GM23338 (cell line): ENCODE results near the gene NUDT2. TPM values are rescaled to one million over a fixed set of nuclear protein-coding genes. Genes with fewer than 3 reads are reported as not detected.
A peak's percentile ranks its signal among the peaks of the same experiment; 100 is the strongest.

Source experiments
- ATAC-seq: fragments of 200-7000 bp; cut with Tn5 transposase; 3 replicates; pipeline ENCODE4 v1.9.1; 2020
- DNase-seq: peaks from one replicate; pipeline ENCODE4 v3.0.0-alpha.2; 2015; ENCODE audit warnings: low spot score
- H2AFZ ChIP-seq: fragments of 200-600 bp; sonication (generic); 2 replicates; pipeline ENCODE4 v1.8.0; 2016; ENCODE audit warnings: antibody characterized with exemption, mild to moderate bottlenecking, moderate library complexity
- H3F3A ChIP-seq: fragments of 200-600 bp; sonication (generic); replicated peaks from 2 replicates; pipeline ENCODE4 v1.8.0; 2017; ENCODE audit warnings: antibody characterized with exemption, mixed run types, low read depth
- H3K27ac ChIP-seq: fragments of 200-600 bp; sonication (generic); 2 replicates; pipeline ENCODE4 v1.6.1; 2016; ENCODE audit warnings: low read depth
- H3K27me3 ChIP-seq: fragments of 200-600 bp; sonication (generic); 2 replicates; pipeline ENCODE4 v1.8.0; 2016; ENCODE audit warnings: mild to moderate bottlenecking, mixed run types, moderate library complexity; ENCODE audit not compliant: insufficient read depth
- H3K36me3 ChIP-seq: fragments of 200-600 bp; sonication (generic); 2 replicates; pipeline ENCODE4 v1.8.0; 2016; ENCODE audit warnings: mild to moderate bottlenecking; ENCODE audit not compliant: insufficient read depth
- H3K4me1 ChIP-seq: fragments of 200-600 bp; sonication (generic); 2 replicates; pipeline ENCODE4 v1.8.0; 2016; ENCODE audit warnings: mild to moderate bottlenecking, moderate library complexity; ENCODE audit not compliant: insufficient read depth
- H3K4me2 ChIP-seq: fragments of 200-600 bp; sonication (generic); 2 replicates; pipeline ENCODE4 v1.7.1; 2017; ENCODE audit warnings: mixed run types
- H3K4me3 ChIP-seq: fragments of 200-600 bp; sonication (generic); 2 replicates; pipeline ENCODE4 v1.6.1; 2016; ENCODE audit warnings: mixed run types
- H3K79me2 ChIP-seq: fragments of 200-600 bp; sonication (generic); replicated peaks from 2 replicates; pipeline ENCODE4 v1.8.0; 2017; ENCODE audit warnings: mild to moderate bottlenecking; ENCODE audit not compliant: insufficient read depth
- H3K9me2 ChIP-seq: fragments of 200-600 bp; sonication (generic); 2 replicates; pipeline ENCODE4 v1.8.0; 2017; ENCODE audit not compliant: insufficient read depth
- H4K20me1 ChIP-seq: fragments of 200-600 bp; sonication (generic); replicated peaks from 2 replicates; pipeline ENCODE4 v1.8.0; 2017; ENCODE audit warnings: mild to moderate bottlenecking; ENCODE audit not compliant: insufficient read depth
- H3K27ac Mint-ChIP-seq: 2 replicates; pipeline ENCODE4 v1.8.0; 2020; ENCODE audit warnings: inconsistent platforms, mild to moderate bottlenecking, moderate library complexity, mixed read lengths
- H3K27me3 Mint-ChIP-seq: 3 replicates; pipeline ENCODE4 v1.8.0; 2022; ENCODE audit warnings: low read depth, mild to moderate bottlenecking, moderate library complexity, mixed read lengths, inconsistent platforms; ENCODE audit not compliant: insufficient read depth, poor library complexity
- H3K36me3 Mint-ChIP-seq: 3 replicates; pipeline ENCODE4 v1.8.0; 2021; ENCODE audit warnings: low read depth, mild to moderate bottlenecking, inconsistent platforms, moderate library complexity, mixed read lengths
- H3K4me1 Mint-ChIP-seq: 3 replicates; pipeline ENCODE4 v1.8.0; 2020; ENCODE audit warnings: mild to moderate bottlenecking, inconsistent platforms, mixed read lengths
- H3K4me3 Mint-ChIP-seq: 3 replicates; pipeline ENCODE4 v1.8.0; 2021; ENCODE audit warnings: moderate library complexity, mild to moderate bottlenecking, inconsistent platforms, mixed read lengths
- H3K9me3 Mint-ChIP-seq: 3 replicates; pipeline ENCODE4 v1.8.0; 2020; ENCODE audit warnings: moderate library complexity, mild to moderate bottlenecking, inconsistent platforms, mixed read lengths
- CREB1 ChIP-seq: fragments of 250-450 bp; sonication (Bioruptor Pico); IDR thresholded peaks from 2 replicates; pipeline ENCODE4 v1.5.0; 2020; ENCODE audit warnings: low read depth, mild to moderate bottlenecking, moderate library complexity
- EZH2 ChIP-seq: fragments of 200-600 bp; sonication (generic); IDR thresholded peaks from one replicate; pipeline ENCODE4 v1.8.0; 2017; ENCODE audit warnings: antibody characterized with exemption, mild to moderate bottlenecking, low read depth; ENCODE audit not compliant: unreplicated experiment
- EZH2phosphoT487 ChIP-seq: fragments of 200-600 bp; sonication (generic); IDR thresholded peaks from one replicate; pipeline ENCODE4 v1.8.1; 2018; ENCODE audit warnings: antibody characterized with exemption; ENCODE audit not compliant: unreplicated experiment
- JUNB ChIP-seq: IDR thresholded peaks from one replicate; pipeline ENCODE4 v1.6.1; 2016; ENCODE audit warnings: antibody characterized with exemption; ENCODE audit not compliant: unreplicated experiment
- NANOG ChIP-seq: IDR thresholded peaks from 2 replicates; pipeline ENCODE4 v1.6.1; 2016; ENCODE audit warnings: antibody characterized with exemption, borderline replicate concordance
- POLR2AphosphoS5 ChIP-seq: IDR thresholded peaks from 2 replicates; pipeline ENCODE4 v1.6.1; 2016; ENCODE audit warnings: antibody characterized with exemption, low read depth
- STAT1 ChIP-seq: IDR thresholded peaks from one replicate; pipeline ENCODE4 v1.6.1; 2016; ENCODE audit warnings: antibody characterized with exemption; ENCODE audit not compliant: unreplicated experiment
- ZNF114 ChIP-seq: fragments of 250-450 bp; sonication (Bioruptor Pico); IDR thresholded peaks from 2 replicates; pipeline ENCODE4 v1.5.0; 2020; ENCODE audit warnings: mild to moderate bottlenecking, moderate library complexity
- ZNF331 ChIP-seq: fragments of 250-450 bp; sonication (Bioruptor Pico); IDR thresholded peaks from 2 replicates; pipeline ENCODE4 v1.5.0; 2020; ENCODE audit warnings: low read depth, mild to moderate bottlenecking, moderate library complexity
- polyA plus RNA-seq: library from polyadenylated mRNA; unstranded; fragments of >200 nt; fragmentation: Nextera tagmentation; extraction: Ambion mirVana; gene quantifications from 2 replicates; pipeline ENCODE4 v1.2.1, GENCODE V29; 2016
- total RNA-seq: library from RNA; depleted of rRNA; stranded (reverse); fragments of >200 nt; shearing (Covaris generic); gene quantifications from 2 replicates; pipeline ENCODE4 v1.2.3, GENCODE V29; 2014
- TF ChIP-seq, protein P1 (sequence below): IDR thresholded peaks from 2 replicates; pipeline ENCODE4 v1.6.1; 2016; ENCODE audit warnings: antibody characterized with exemption
- TF ChIP-seq, protein P2 (sequence below): IDR thresholded peaks from one replicate; pipeline ENCODE4 v1.6.1; 2018; ENCODE audit warnings: antibody characterized with exemption; ENCODE audit not compliant: unreplicated experiment
- TF ChIP-seq, protein P3 (sequence below), 2 experiments: fragments of 200-600 bp in 1 of 2; sonication (generic) in 1 of 2; conservative IDR thresholded peaks; 2 replicates each; pipeline versions ENCODE4 v1.5.1 to v1.6.1; 2016 to 2017; ENCODE audit warnings: antibody characterized with exemption in 2 of 2, low read depth in 2 of 2, mild to moderate bottlenecking in 2 of 2, moderate library complexity in 1 of 2
- TF ChIP-seq, protein P4 (sequence below): fragments of 250-450 bp; sonication (Bioruptor Pico); IDR thresholded peaks from 2 replicates; pipeline ENCODE4 v1.5.0; 2020; ENCODE audit warnings: mild to moderate bottlenecking, moderate library complexity

Gene NUDT2
- total and polyA plus RNA-seq, 2 experiments from 2014 or later: 9.5 to 16.4 TPM

DNA sequence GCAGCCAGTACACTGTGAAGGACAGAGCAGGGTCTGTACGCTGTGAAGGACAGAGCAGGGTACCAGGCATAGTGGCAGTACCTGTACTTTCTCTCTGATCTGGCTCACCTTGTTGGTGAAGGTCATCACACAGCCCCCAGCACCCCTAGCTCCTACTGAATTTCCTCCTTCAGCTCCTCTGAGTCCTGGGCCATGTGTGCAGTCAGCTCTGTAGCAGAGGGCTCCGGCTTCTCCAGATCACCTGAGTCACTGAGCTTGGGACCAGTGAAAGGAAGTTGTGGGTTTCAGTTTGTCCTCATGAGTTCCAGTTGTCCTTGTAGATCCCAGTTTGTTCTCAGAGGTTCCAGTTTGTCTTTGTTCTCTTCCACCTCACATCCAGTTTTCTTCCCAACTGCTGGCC lies 5.5 kb downstream of the NUDT2 start:
- H3K4me1 ChIP-seq: peaks cover 19% of the 10 kb centered on the region
- Mint-ChIP-seq H3K4me3 (no peak overlapping the region; the same call in 2 of the 3 replicates), H3K36me3 (peaks cover 12% of the 10 kb centered on the region; the same call in 2 of the 3 replicates), H3K9me3 (no peaks in the 10 kb centered on the region), H3K27me3 (peaks cover 6% of the 10 kb centered on the region), H3K27ac (peak overlapping the region; percentile 49), H3K4me1 (peaks cover 24% of the 10 kb centered on the region)
- DNase-seq (no peak), ATAC-seq (peak; percentile 14; the same call in 2 of the 3 replicates)
- no peaks in the 10 kb centered on the region for H3K9me2 ChIP-seq
- TF ChIP-seq EZH2phosphoT487 (no peak), CREB1 (CRISPR knock-in tag) (no peak), ZNF331 (CRISPR knock-in tag) (no peak), STAT1 (no peak), ZNF114 (CRISPR knock-in tag) (no peak), POLR2AphosphoS5 (no peak), EZH2 (no peak), JUNB (no peak), NANOG (no peak)
- TF ChIP-seq, protein P1, sequence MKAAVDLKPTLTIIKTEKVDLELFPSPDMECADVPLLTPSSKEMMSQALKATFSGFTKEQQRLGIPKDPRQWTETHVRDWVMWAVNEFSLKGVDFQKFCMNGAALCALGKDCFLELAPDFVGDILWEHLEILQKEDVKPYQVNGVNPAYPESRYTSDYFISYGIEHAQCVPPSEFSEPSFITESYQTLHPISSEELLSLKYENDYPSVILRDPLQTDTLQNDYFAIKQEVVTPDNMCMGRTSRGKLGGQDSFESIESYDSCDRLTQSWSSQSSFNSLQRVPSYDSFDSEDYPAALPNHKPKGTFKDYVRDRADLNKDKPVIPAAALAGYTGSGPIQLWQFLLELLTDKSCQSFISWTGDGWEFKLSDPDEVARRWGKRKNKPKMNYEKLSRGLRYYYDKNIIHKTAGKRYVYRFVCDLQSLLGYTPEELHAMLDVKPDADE: no peak
- TF ChIP-seq, protein P2, sequence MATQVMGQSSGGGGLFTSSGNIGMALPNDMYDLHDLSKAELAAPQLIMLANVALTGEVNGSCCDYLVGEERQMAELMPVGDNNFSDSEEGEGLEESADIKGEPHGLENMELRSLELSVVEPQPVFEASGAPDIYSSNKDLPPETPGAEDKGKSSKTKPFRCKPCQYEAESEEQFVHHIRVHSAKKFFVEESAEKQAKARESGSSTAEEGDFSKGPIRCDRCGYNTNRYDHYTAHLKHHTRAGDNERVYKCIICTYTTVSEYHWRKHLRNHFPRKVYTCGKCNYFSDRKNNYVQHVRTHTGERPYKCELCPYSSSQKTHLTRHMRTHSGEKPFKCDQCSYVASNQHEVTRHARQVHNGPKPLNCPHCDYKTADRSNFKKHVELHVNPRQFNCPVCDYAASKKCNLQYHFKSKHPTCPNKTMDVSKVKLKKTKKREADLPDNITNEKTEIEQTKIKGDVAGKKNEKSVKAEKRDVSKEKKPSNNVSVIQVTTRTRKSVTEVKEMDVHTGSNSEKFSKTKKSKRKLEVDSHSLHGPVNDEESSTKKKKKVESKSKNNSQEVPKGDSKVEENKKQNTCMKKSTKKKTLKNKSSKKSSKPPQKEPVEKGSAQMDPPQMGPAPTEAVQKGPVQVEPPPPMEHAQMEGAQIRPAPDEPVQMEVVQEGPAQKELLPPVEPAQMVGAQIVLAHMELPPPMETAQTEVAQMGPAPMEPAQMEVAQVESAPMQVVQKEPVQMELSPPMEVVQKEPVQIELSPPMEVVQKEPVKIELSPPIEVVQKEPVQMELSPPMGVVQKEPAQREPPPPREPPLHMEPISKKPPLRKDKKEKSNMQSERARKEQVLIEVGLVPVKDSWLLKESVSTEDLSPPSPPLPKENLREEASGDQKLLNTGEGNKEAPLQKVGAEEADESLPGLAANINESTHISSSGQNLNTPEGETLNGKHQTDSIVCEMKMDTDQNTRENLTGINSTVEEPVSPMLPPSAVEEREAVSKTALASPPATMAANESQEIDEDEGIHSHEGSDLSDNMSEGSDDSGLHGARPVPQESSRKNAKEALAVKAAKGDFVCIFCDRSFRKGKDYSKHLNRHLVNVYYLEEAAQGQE: no peak
- TF ChIP-seq, protein P3, sequence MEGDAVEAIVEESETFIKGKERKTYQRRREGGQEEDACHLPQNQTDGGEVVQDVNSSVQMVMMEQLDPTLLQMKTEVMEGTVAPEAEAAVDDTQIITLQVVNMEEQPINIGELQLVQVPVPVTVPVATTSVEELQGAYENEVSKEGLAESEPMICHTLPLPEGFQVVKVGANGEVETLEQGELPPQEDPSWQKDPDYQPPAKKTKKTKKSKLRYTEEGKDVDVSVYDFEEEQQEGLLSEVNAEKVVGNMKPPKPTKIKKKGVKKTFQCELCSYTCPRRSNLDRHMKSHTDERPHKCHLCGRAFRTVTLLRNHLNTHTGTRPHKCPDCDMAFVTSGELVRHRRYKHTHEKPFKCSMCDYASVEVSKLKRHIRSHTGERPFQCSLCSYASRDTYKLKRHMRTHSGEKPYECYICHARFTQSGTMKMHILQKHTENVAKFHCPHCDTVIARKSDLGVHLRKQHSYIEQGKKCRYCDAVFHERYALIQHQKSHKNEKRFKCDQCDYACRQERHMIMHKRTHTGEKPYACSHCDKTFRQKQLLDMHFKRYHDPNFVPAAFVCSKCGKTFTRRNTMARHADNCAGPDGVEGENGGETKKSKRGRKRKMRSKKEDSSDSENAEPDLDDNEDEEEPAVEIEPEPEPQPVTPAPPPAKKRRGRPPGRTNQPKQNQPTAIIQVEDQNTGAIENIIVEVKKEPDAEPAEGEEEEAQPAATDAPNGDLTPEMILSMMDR (conservative IDR thresholded peaks at IDR 0.05; ENCODE audit: low read depth in 2 of 2): no peak
- TF ChIP-seq, protein P4, sequence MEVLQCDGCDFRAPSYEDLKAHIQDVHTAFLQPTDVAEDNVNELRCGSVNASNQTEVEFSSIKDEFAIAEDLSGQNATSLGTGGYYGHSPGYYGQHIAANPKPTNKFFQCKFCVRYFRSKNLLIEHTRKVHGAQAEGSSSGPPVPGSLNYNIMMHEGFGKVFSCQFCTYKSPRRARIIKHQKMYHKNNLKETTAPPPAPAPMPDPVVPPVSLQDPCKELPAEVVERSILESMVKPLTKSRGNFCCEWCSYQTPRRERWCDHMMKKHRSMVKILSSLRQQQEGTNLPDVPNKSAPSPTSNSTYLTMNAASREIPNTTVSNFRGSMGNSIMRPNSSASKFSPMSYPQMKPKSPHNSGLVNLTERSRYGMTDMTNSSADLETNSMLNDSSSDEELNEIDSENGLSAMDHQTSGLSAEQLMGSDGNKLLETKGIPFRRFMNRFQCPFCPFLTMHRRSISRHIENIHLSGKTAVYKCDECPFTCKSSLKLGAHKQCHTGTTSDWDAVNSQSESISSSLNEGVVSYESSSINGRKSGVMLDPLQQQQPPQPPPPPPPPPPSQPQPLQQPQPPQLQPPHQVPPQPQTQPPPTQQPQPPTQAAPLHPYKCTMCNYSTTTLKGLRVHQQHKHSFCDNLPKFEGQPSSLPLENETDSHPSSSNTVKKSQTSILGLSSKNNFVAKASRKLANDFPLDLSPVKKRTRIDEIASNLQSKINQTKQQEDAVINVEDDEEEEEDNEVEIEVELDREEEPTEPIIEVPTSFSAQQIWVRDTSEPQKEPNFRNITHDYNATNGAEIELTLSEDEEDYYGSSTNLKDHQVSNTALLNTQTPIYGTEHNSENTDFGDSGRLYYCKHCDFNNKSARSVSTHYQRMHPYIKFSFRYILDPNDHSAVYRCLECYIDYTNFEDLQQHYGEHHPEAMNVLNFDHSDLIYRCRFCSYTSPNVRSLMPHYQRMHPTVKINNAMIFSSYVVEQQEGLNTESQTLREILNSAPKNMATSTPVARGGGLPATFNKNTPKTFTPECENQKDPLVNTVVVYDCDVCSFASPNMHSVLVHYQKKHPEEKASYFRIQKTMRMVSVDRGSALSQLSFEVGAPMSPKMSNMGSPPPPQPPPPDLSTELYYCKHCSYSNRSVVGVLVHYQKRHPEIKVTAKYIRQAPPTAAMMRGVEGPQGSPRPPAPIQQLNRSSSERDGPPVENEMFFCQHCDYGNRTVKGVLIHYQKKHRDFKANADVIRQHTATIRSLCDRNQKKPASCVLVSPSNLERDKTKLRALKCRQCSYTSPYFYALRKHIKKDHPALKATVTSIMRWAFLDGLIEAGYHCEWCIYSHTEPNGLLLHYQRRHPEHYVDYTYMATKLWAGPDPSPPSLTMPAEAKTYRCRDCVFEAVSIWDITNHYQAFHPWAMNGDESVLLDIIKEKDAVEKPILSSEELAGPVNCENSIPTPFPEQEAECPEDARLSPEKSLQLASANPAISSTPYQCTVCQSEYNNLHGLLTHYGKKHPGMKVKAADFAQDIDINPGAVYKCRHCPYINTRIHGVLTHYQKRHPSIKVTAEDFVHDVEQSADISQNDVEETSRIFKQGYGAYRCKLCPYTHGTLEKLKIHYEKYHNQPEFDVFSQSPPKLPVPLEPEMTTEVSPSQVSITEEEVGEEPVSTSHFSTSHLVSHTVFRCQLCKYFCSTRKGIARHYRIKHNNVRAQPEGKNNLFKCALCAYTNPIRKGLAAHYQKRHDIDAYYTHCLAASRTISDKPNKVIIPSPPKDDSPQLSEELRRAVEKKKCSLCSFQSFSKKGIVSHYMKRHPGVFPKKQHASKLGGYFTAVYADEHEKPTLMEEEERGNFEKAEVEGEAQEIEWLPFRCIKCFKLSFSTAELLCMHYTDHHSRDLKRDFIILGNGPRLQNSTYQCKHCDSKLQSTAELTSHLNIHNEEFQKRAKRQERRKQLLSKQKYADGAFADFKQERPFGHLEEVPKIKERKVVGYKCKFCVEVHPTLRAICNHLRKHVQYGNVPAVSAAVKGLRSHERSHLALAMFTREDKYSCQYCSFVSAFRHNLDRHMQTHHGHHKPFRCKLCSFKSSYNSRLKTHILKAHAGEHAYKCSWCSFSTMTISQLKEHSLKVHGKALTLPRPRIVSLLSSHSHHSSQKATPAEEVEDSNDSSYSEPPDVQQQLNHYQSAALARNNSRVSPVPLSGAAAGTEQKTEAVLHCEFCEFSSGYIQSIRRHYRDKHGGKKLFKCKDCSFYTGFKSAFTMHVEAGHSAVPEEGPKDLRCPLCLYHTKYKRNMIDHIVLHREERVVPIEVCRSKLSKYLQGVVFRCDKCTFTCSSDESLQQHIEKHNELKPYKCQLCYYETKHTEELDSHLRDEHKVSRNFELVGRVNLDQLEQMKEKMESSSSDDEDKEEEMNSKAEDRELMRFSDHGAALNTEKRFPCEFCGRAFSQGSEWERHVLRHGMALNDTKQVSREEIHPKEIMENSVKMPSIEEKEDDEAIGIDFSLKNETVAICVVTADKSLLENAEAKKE (CRISPR knock-in tag): no peak
- H3K36me3 ChIP-seq: no peaks in the 10 kb centered on the region
- H3F3A ChIP-seq: 0 out of 2 replicates have a peak, but pooled peaks cover 2% of the 10 kb centered on the region
- peaks cover 5% of the 10 kb centered on the region; the same call in 1 of the 2 replicates for H3K79me2 ChIP-seq
- H3K4me3 ChIP-seq: peak overlapping the region; percentile 5; the same call in 1 of the 2 replicates
- H3K27ac ChIP-seq: peak overlapping the region; percentile 1; the same call in 1 of the 2 replicates
- peak overlapping the region; percentile 33 for H3K4me2 ChIP-seq
- no peaks in the 10 kb centered on the region for H3K27me3 ChIP-seq
- H2AFZ ChIP-seq: no peak overlapping the region
- H4K20me1 ChIP-seq: no peaks in the 10 kb centered on the region; the same call in 1 of the 2 replicates
